Inferior parietal cortex (tissue), 1 donor: ENCODE data around the gene RTEL1.
"Not testable (repeated sequence)": the region's sequence is repeated elsewhere in the genome, so short reads cannot be mapped to it uniquely, and the experiment has no call there.

Experiments used
- DNase-seq: peaks from one replicate; pipeline ENCODE4 v3.0.0-alpha.2; 2016; ENCODE audit errors: extremely low spot score

Gene RTEL1

DNA sequence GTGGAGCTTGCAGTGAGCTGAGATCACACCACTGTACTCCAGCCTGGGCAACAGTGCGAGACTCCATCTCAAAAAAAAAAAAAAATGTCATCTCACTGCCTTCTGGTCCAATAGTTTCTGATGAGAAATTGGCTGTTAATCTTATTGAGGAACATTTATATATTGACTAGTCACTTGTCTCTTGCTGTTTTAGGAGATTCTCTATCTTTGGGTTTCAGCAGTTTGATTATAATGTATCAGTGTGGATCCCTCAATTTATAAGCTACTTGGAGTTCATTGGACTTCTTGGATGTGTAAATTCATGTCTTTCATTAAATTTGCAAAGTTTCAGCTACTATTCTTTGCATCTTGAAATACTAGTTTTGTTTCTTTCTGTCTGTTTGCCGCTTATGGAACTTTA lies 60.9 kb downstream of the RTEL1 start:
- DNase-seq, result no peak

DNA sequence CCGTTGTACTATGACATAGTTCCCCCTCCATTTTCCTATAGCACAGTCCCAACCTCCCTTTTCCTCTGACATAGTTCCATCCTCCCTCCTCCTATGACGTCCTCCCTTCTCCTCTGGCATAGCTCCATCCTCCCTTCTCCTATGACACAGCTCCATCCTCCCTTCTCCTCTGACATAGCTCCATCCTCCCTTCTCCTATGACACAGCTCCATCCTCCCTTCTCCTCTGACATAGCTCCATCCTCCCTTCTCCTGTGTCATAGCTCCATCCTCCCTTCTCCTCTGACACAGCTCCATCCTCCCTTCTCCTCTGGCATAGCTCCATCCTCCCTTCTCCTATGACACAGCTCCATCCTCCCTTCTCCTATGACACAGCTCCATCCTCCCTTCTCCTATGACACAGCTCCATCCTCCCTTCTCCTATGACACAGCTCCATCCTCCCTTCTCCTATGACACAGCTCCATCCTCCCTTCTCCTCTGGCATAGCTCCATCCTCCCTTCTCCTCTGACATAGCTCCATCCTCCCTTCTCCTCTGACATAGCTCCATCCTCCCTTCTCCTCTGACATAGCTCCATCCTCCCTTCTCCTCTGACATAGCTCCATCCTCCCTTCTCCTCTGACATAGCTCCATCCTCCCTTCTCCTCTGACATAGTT lies 65.0 kb downstream of the RTEL1 start:
- not testable (repeated sequence) for DNase-seq

GRCh38 chr20:63730189-63730733 lies 72.1 kb downstream of the RTEL1 start:
- DNase-seq, result not testable (repeated sequence)

GRCh38 chr20:63731410-63731809 lies 73.3 kb downstream of the RTEL1 start:
- DNase-seq, result no peak

DNA sequence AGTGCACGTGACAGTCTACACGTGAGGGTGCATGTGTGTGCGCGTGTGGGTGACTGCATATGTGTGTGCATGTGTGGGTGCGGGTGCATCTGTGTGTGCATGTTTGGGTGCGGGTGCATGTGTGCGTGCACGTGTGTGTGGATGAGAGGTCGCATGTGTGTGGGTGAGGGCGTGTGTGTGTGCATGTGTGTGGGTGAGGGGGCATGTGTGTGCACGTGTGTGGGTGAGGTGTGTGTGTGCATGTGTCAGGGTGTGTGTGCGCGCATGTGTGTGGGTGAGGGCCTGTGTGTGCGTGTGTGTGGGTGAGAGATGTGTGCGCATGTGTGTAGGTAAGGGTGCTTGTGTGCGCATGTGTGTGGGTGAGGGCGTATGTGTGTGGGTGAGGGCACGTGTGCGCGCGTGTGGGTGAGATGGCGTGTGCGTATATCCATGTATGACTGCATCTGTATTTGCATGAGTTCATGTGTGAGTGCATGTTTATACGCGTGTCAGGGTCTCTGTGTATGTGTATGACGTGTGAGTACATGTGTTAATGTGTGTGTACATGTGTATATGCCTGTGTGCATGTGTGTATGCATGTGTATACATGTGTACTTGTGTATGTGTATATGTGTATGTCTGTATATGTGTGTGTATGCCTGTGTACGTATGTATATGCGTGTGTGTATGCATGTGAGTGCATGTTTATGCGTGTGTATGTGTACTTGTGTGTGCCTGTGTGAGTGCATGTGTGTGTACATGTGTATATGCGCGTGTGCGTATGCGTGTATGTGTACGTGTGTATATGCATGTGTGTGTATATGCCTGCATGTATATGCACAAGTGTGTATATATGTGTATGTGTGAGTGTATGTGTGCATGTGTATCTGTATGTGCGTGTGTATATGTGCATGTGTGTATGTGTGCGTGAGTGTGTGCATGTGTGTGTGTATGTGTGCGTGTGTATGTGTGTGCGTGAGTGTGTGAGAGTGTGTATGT lies 74.3 kb downstream of the RTEL1 start:
- no peak for DNase-seq

- DNase-seq, result no peak
Measured at GRCh38 chr20:63733117-63733516, 75.0 kb downstream of the RTEL1 start.

- no peak for DNase-seq
Measured at GRCh38 chr20:63733579-63734081, 75.5 kb downstream of the RTEL1 start.

- no peak for DNase-seq
Measured at GRCh38 chr20:63734111-63734945, 76.2 kb downstream of the RTEL1 start.

DNA sequence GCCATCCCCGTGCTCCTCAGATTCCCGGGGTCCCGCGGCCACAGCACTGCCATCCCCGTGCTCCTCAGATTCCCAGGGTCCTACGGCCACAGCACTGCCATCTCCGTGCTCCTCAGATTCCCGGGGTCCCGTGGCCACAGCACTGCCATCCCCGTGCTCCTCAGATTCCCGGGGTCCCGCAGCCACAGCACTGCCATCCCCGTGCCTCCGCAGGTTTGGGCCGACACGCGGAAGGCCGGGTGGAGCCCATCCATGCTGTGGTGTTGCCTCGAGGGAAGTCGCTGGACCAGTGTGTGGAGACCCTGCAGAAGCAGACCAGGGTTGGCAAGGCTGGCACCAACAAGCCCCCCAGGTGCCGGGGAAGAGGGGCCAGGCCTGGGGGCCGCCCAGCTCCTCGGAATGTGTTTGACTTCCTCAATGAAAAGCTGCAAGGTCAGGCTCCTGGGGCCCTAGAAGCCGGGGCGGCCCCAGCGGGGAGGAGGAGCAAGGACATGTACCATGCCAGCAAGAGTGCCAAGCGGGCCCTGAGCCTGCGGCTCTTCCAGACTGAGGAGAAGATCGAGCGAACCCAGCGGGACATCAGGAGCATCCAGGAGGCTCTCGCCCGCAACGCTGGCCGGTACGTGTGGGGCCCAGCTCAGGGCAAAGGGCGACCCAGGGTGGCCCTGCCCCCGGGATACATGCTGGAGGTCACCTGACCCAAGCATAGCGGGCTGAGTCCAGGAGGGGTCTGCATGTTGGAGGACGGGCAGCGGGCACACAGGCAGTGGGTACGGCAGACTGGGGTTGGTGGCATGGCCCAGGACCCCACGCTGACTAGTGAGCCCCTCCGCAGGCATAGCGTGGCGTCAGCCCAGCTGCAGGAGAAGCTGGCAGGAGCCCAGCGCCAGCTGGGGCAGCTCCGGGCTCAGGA lies 77.1 kb downstream of the RTEL1 start:
- DNase-seq, result no peak

GRCh38 chr20:63735859-63736718 lies 78.0 kb downstream of the RTEL1 start, which contains the start of gene LIME1:
Gene LIME1, plus strand, starts transcription at chr20:63736664. Its CDS starts 886 bp downstream, at chr20:63737550.
- no peak for DNase-seq

GRCh38 chr20:63736893-63737694 lies 79.0 kb downstream of the RTEL1 start:
- DNase-seq, result no peak

GRCh38 chr20:63737695-63737944 lies 79.5 kb downstream of the RTEL1 start:
- DNase-seq, result no peak

- DNase-seq, result no peak
Measured at GRCh38 chr20:63737945-63738686, 80.0 kb downstream of the RTEL1 start.

GRCh38 chr20:63738687-63739129 lies 80.6 kb downstream of the RTEL1 start:
- no peak for DNase-seq

GRCh38 chr20:63739130-63740069 lies 81.3 kb downstream of the RTEL1 start, which contains the start of gene SLC2A4RG:
Gene SLC2A4RG, plus strand, starts transcription at chr20:63739776. Its CDS starts 137 bp downstream, at chr20:63739913.
- DNase-seq, result peak; percentile 69

DNA sequence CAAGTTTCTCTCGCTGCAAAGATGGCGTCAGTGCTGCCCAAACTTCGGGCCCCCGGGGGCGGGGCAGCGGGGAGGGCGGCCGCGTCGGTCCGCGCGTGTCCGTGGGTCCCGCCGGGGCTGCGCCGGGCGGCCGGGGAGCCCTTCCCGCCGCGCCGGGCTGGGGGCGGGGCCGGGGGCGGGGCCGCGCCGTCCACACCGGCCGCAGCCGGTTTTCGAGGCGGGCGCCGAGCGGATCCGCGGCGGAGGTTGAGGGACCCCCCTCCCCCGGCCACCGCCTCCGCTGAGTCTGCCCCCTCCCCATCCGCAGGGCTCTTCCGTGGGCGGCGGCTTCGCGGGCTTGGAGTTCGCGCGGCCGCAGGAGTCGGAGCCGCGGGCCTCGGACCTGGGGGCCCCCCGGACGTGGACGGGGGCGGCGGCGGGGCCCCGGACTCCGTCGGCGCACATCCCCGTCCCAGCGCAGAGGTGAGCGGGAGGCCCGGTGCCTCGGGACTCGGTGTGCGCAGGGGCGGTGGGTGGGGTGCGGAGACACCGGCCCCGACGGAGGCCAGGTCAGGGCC lies 82.0 kb downstream of the RTEL1 start:
- DNase-seq, result no peak
